HEK293 (cell line): ENCODE results near the gene DNAAF8.

Experiments used
- CTCF ChIA-PET: fragments of 350-600 bp; formaldehyde crosslinking; extraction: SDS; loops from one replicate; lab custom pipeline; 2021; ENCODE audit warnings: antibody characterized with exemption; lab: Yijun Ruan, JAX
- POLR2A ChIA-PET: fragments of 300-600 bp; formaldehyde crosslinking; extraction: SDS; loops from one replicate; lab custom pipeline; 2020; ENCODE audit warnings: antibody characterized with exemption, inconsistent platforms; lab: Yijun Ruan, JAX
- H3K27ac ChIP-seq: fragments of 200-500 bp; sonication (Bioruptor generic); 2 replicates; pipeline ENCODE4 v1.5.1; 2014; ENCODE audit warnings: low read depth, low read length, control low read depth, inconsistent platforms; ENCODE audit errors: extremely low read depth
- H3K36me3 ChIP-seq, 2 experiments: fragments of 200-500 bp in 1 of 2; sonication (Bioruptor generic) in 1 of 2; 1 replicate in 1 of 2; 2 replicates in 1 of 2; pipeline ENCODE4 v1.5.1; 2014 to 2017; ENCODE audit warnings: inconsistent platforms in 2 of 2, low read length in 2 of 2; ENCODE audit not compliant: control insufficient read depth in 2 of 2, insufficient read depth in 1 of 2
- H3K4me1 ChIP-seq: fragments of 200-500 bp; sonication (Bioruptor generic); 2 replicates; pipeline ENCODE4 v1.5.1; 2014; ENCODE audit warnings: mild to moderate bottlenecking, low read length, inconsistent platforms; ENCODE audit not compliant: control insufficient read depth, insufficient read depth
- H3K4me3 ChIP-seq: 2 replicates; pipeline ENCODE4 v1.5.1; 2011; ENCODE audit warnings: low read depth, mild to moderate bottlenecking, control low read depth, low read length, moderate library complexity
- H3K9me3 ChIP-seq: fragments of 200-500 bp; sonication (Bioruptor generic); 2 replicates; pipeline ENCODE4 v1.5.1; 2014; ENCODE audit warnings: low read depth, low read length, inconsistent platforms; ENCODE audit not compliant: control insufficient read depth, insufficient read depth
- EGR2 ChIP-seq: fragments of 450-650 bp; formaldehyde crosslinking; IDR thresholded peaks from 2 replicates; pipeline ENCODE4 v1.5.1; 2016; ENCODE audit warnings: low read depth, missing biosample characterization, missing genetic modification characterization
- HIC1 ChIP-seq: fragments of 450-650 bp; formaldehyde crosslinking; IDR thresholded peaks from 2 replicates; pipeline ENCODE4 v1.5.1; 2016; ENCODE audit warnings: missing biosample characterization, missing genetic modification characterization
- KLF10 ChIP-seq: fragments of 450-650 bp; IDR thresholded peaks from 2 replicates; pipeline ENCODE4 v1.5.1; 2018; ENCODE audit warnings: missing biosample characterization, mild to moderate bottlenecking, missing genetic modification characterization
- PBX3 ChIP-seq: sonication (generic); formaldehyde crosslinking; IDR thresholded peaks from 2 replicates; pipeline ENCODE4 v1.8.1; 2022; ENCODE audit warnings: mild to moderate bottlenecking, moderate library complexity, missing genetic modification reagents
- REST ChIP-seq: fragments of 450-650 bp; formaldehyde crosslinking; IDR thresholded peaks from 2 replicates; pipeline ENCODE4 v1.5.1; 2016; ENCODE audit warnings: missing biosample characterization, missing genetic modification characterization
- WT1 ChIP-seq: fragments of 450-650 bp; formaldehyde crosslinking; IDR thresholded peaks from 2 replicates; pipeline ENCODE4 v1.5.1; 2016; ENCODE audit warnings: missing biosample characterization, missing genetic modification characterization
- YY1 ChIP-seq: fragments of 450-650 bp; formaldehyde crosslinking; IDR thresholded peaks from 2 replicates; pipeline ENCODE4 v1.5.1; 2018; ENCODE audit warnings: missing biosample characterization, missing genetic modification characterization
- ZBTB17 ChIP-seq: fragments of 450-650 bp; formaldehyde crosslinking; IDR thresholded peaks from 2 replicates; pipeline ENCODE4 v1.5.1; 2016; ENCODE audit warnings: missing biosample characterization, missing genetic modification characterization
- ZBTB26 ChIP-seq: fragments of 450-650 bp; formaldehyde crosslinking; optimal IDR thresholded peaks from 2 replicates; pipeline ENCODE3; 2016; ENCODE audit warnings: missing biosample characterization, mild to moderate bottlenecking, missing genetic modification characterization
- ZBTB48 ChIP-seq: fragments of 450-650 bp; formaldehyde crosslinking; IDR thresholded peaks from 2 replicates; pipeline ENCODE4 v1.5.1; 2016; ENCODE audit warnings: missing biosample characterization, missing genetic modification characterization
- ZBTB6 ChIP-seq: fragments of 450-650 bp; formaldehyde crosslinking; IDR thresholded peaks from 2 replicates; pipeline ENCODE4 v1.5.1; 2017; ENCODE audit warnings: missing biosample characterization, missing genetic modification characterization
- ZBTB7A ChIP-seq: fragments of 450-650 bp; formaldehyde crosslinking; IDR thresholded peaks from 2 replicates; pipeline ENCODE4 v1.5.1; 2016; ENCODE audit warnings: low read depth, missing biosample characterization, missing genetic modification characterization
- ZEB2 ChIP-seq: fragments of 450-650 bp; formaldehyde crosslinking; IDR thresholded peaks from 2 replicates; pipeline ENCODE4 v1.5.1; 2016; ENCODE audit warnings: missing biosample characterization, missing genetic modification characterization
- ZFP41 ChIP-seq: fragments of 450-650 bp; formaldehyde crosslinking; IDR thresholded peaks from 2 replicates; pipeline ENCODE4 v1.5.1; 2016; ENCODE audit warnings: missing biosample characterization, missing genetic modification characterization, borderline replicate concordance
- ZIC2 ChIP-seq: fragments of 450-650 bp; formaldehyde crosslinking; IDR thresholded peaks from 2 replicates; pipeline ENCODE4 v1.5.1; 2016; ENCODE audit warnings: missing biosample characterization, missing genetic modification characterization
- ZNF121 ChIP-seq: fragments of 450-650 bp; formaldehyde crosslinking; IDR thresholded peaks from 2 replicates; pipeline ENCODE4 v1.5.1; 2016; ENCODE audit warnings: missing biosample characterization, missing genetic modification characterization
- ZNF174 ChIP-seq: fragments of 450-650 bp; formaldehyde crosslinking; IDR thresholded peaks from 2 replicates; pipeline ENCODE4 v1.5.0; 2017; ENCODE audit warnings: missing biosample characterization, mild to moderate bottlenecking, missing genetic modification characterization
- ZNF24 ChIP-seq: fragments of 450-650 bp; formaldehyde crosslinking; IDR thresholded peaks from 2 replicates; pipeline ENCODE4 v1.5.1; 2016; ENCODE audit warnings: missing biosample characterization, missing genetic modification characterization
- ZNF350 ChIP-seq: fragments of 450-650 bp; formaldehyde crosslinking; IDR thresholded peaks from 2 replicates; pipeline ENCODE4 v1.5.0; 2017; ENCODE audit warnings: missing biosample characterization, mild to moderate bottlenecking, missing genetic modification characterization
- ZNF394 ChIP-seq: fragments of 450-650 bp; formaldehyde crosslinking; IDR thresholded peaks from 2 replicates; pipeline ENCODE4 v1.5.1; 2016; ENCODE audit warnings: missing biosample characterization, missing genetic modification characterization, mild to moderate bottlenecking, moderate library complexity, borderline replicate concordance
- ZNF398 ChIP-seq: fragments of 450-650 bp; formaldehyde crosslinking; IDR thresholded peaks from 2 replicates; pipeline ENCODE4 v1.5.1; 2017; ENCODE audit warnings: missing biosample characterization, missing genetic modification characterization
- ZNF561 ChIP-seq: fragments of 450-650 bp; IDR thresholded peaks from 2 replicates; pipeline ENCODE4 v1.5.1; 2018; ENCODE audit warnings: missing biosample characterization, missing genetic modification characterization, borderline replicate concordance
- ZNF596 ChIP-seq: fragments of 450-650 bp; IDR thresholded peaks from 2 replicates; pipeline ENCODE4 v1.5.0; 2018; ENCODE audit warnings: missing biosample characterization, mild to moderate bottlenecking, missing genetic modification characterization, moderate library complexity
- ZNF777 ChIP-seq: fragments of 450-650 bp; formaldehyde crosslinking; IDR thresholded peaks from 2 replicates; pipeline ENCODE4 v1.5.1; 2017; ENCODE audit warnings: missing biosample characterization, missing genetic modification characterization, borderline replicate concordance

DNAAF8 gene

GRCh38 chr16:4693296-4693955 lies 40.9 kb upstream of the DNAAF8 start, which contains the start of gene NUDT16L1 (continued):
- TF ChIP-seq ZBTB26, result peak; percentile 91
- no peak for TF ChIP-seq WT1 (tag by site-specific recombination)
- peak; percentile 62; the same call in 1 of the 2 replicates for TF ChIP-seq YY1 (tag by site-specific recombination)
- peak; percentile 55 for TF ChIP-seq ZBTB17
- 0 out of 2 replicates have a peak, but pooled peaks have one; percentile 11 for TF ChIP-seq HIC1 (tag by site-specific recombination)
- no peak for TF ChIP-seq ZIC2 (tag by site-specific recombination)
- no peak for TF ChIP-seq REST (tag by site-specific recombination)
- TF ChIP-seq ZNF561 (tag by site-specific recombination), result peak; percentile 52; the same call in 1 of the 2 replicates
- TF ChIP-seq ZBTB7A (tag by site-specific recombination), result no peak
- TF ChIP-seq ZNF596 (tag by site-specific recombination), result no peak
- TF ChIP-seq ZNF777, result peak; percentile 9; the same call in 1 of the 2 replicates
- peak; percentile 100 for TF ChIP-seq KLF10 (tag by site-specific recombination)
- TF ChIP-seq ZBTB6 (tag by site-specific recombination), result no peak

- Histone ChIP-seq H3K4me3 (peak overlapping the region; percentile 89), H3K27ac (peak overlapping the region; percentile 79; the same call in 1 of the 2 replicates), H3K4me1 (peaks cover 4% of the 10 kb centered on the region; the same call in 1 of the 2 replicates), H3K36me3 (peaks cover 0 to 50% of the 10 kb centered on the region in 2 experiments; a peak in 1 of 3 replicates), H3K9me3 (no peaks in the 10 kb centered on the region)
- ChIA-PET CTCF (no interaction called here), POLR2A (interaction anchor here (0.6 to 2.2 kb wide), 7 partner anchors 10 to 140 kb away, joined by 3 to 8 read pairs (median 4); partner anchors contain the start of genes ANKS3 and DNAAF8)
- TF ChIP-seq ZNF350 (tag by site-specific recombination), result no peak
- TF ChIP-seq ZFP41 (tag by site-specific recombination), result no peak
- peak; percentile 99 for TF ChIP-seq ZNF394 (tag by site-specific recombination)
- no peak for TF ChIP-seq ZNF121
- peak; percentile 49; the same call in 1 of the 2 replicates for TF ChIP-seq EGR2 (tag by site-specific recombination)
- 0 out of 2 replicates have a peak, but pooled peaks have one; percentile 36 for TF ChIP-seq ZNF174 (tag by site-specific recombination)
- 0 out of 2 replicates have a peak, but pooled peaks have one; percentile 13 for TF ChIP-seq ZBTB48 (tag by site-specific recombination)
- 0 out of 2 replicates have a peak, but pooled peaks have one; percentile 9 for TF ChIP-seq PBX3 (CRISPR knock-in tag)
- TF ChIP-seq ZEB2 (tag by site-specific recombination), result peak; percentile 30; the same call in 1 of the 2 replicates
- TF ChIP-seq ZNF24, result no peak
- TF ChIP-seq ZNF398, result peak; percentile 72
These were observed 40.2 kb upstream of the DNAAF8 start for GRCh38 chr16:4693956-4694641.
